Fibroblast of lung (primary cell): Measurements from ENCODE around the gene KCNE3. TPM values are rescaled to one million over a fixed set of nuclear protein-coding genes. Genes with fewer than 3 reads are reported as not detected.

Experiments
- DNase-seq, 2 donors: peaks; one replicate each; pipeline versions ENCODE4 v3.0.0 to v3.0.0-alpha.2; 2010; ENCODE audit warnings: low read depth in 2 of 2
- H2AFZ ChIP-seq: 2 replicates; pipeline ENCODE4 v1.5.1; 2012; ENCODE audit warnings: low read length, control low read depth, inconsistent platforms
- H3K27ac ChIP-seq: 2 replicates; pipeline ENCODE4 v1.5.1; 2011; ENCODE audit warnings: low read length, control low read depth; ENCODE audit not compliant: insufficient read depth
- H3K27me3 ChIP-seq: 2 replicates; pipeline ENCODE4 v1.5.1; 2011; ENCODE audit warnings: mild to moderate bottlenecking, low read length; ENCODE audit not compliant: control insufficient read depth, insufficient read depth
- H3K36me3 ChIP-seq: 2 replicates; pipeline ENCODE4 v1.5.1; 2011; ENCODE audit warnings: low read length; ENCODE audit not compliant: control insufficient read depth, insufficient read depth
- H3K4me1 ChIP-seq: 2 replicates; pipeline ENCODE4 v1.5.1; 2011; ENCODE audit warnings: low read length; ENCODE audit not compliant: control insufficient read depth, insufficient read depth; ENCODE audit errors: extremely low read depth
- H3K4me2 ChIP-seq: 2 replicates; pipeline ENCODE4 v1.5.1; 2011; ENCODE audit warnings: low read length, control low read depth; ENCODE audit not compliant: insufficient read depth; ENCODE audit errors: extremely low read depth
- H3K4me3 ChIP-seq, 4 experiments: fragments of 200-600 bp in 1 of 4; sonication (generic) in 1 of 4; replicated peaks in 1 of 4; 2 replicates each; pipeline ENCODE4 v1.5.1; 2011 to 2016; ENCODE audit warnings: low read length in 4 of 4, low read depth in 3 of 4, mild to moderate bottlenecking in 3 of 4, control low read depth in 2 of 4, inconsistent platforms in 1 of 4, mixed read lengths in 1 of 4; ENCODE audit not compliant: insufficient read depth in 1 of 4; ENCODE audit errors: control extremely low read depth in 1 of 4
- H3K79me2 ChIP-seq: 2 replicates; pipeline ENCODE4 v1.5.1; 2012; ENCODE audit warnings: mild to moderate bottlenecking, low read length, inconsistent platforms; ENCODE audit not compliant: control insufficient read depth, insufficient read depth
- H3K9ac ChIP-seq: 2 replicates; pipeline ENCODE4 v1.5.1; 2011; ENCODE audit warnings: mild to moderate bottlenecking, low read length, control low read depth; ENCODE audit not compliant: insufficient read depth
- H3K9me3 ChIP-seq: 2 replicates; pipeline ENCODE4 v1.5.1; 2012; ENCODE audit warnings: low read depth, low read length; ENCODE audit not compliant: control insufficient read depth, insufficient read depth
- H4K20me1 ChIP-seq: 2 replicates; pipeline ENCODE4 v1.5.1; 2011; ENCODE audit warnings: low read length; ENCODE audit not compliant: control insufficient read depth, insufficient read depth; ENCODE audit errors: extremely low read depth
- EZH2 ChIP-seq: IDR thresholded peaks from 2 replicates; pipeline ENCODE4 v1.5.1; 2012; ENCODE audit warnings: low read length, control low read depth, mild to moderate bottlenecking; ENCODE audit errors: missing control alignments
- polyA plus RNA-seq, 2 donors: library from polyadenylated mRNA; depleted of rRNA in 1 of 2; stranded (reverse) in 1 of 2; unstranded in 1 of 2; fragments of >200 nt; gene quantifications; 2 replicates each; pipeline ENCODE4 v1.2.1, GENCODE V29; 2011 to 2012; ENCODE audit warnings: missing spikeins in 1 of 2
- total RNA-seq: library from RNA; depleted of rRNA; stranded (reverse); fragments of >200 nt; gene quantifications from 2 replicates; pipeline ENCODE4 v1.2.1, GENCODE V29; 2014
- TF ChIP-seq, protein P1 (sequence below), 2 donors: IDR thresholded peaks in 1 of 2; conservative IDR thresholded peaks in 1 of 2; 1 replicate in 1 of 2; 2 replicates in 1 of 2; pipeline ENCODE4 v1.5.1; 2011 to 2012; ENCODE audit warnings: low read length in 2 of 2, control low read depth in 1 of 2, inconsistent platforms in 1 of 2, low read depth in 1 of 2, mild to moderate bottlenecking in 1 of 2

The KCNE3 gene
- total and polyA plus RNA-seq, 2 donors (not counting 1 experiment from before 2014, with no cell fraction given) = 0.25 to 6.4 TPM

DNA sequence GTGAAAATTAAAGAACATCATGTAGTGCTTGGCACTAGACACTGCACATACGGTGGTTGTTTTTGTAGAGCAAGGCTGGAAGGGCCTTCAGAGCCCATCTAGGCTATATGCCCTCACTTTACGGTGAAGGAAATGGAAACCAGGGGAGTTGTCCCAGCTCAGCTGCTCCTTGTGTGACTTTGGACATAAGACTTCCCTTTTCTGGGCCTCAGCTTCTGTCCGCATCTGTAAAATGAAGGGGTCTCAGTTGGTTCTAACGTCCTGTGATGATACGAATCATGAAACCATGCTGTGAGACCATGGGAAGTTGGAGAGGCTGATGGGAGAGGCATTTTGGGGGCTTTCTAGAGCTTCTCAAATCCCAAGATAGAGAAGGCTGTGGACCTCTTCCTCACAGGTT lies 4.7 kb downstream of the KCNE3 start:
- no peak for TF ChIP-seq EZH2
- TF ChIP-seq, protein P1, sequence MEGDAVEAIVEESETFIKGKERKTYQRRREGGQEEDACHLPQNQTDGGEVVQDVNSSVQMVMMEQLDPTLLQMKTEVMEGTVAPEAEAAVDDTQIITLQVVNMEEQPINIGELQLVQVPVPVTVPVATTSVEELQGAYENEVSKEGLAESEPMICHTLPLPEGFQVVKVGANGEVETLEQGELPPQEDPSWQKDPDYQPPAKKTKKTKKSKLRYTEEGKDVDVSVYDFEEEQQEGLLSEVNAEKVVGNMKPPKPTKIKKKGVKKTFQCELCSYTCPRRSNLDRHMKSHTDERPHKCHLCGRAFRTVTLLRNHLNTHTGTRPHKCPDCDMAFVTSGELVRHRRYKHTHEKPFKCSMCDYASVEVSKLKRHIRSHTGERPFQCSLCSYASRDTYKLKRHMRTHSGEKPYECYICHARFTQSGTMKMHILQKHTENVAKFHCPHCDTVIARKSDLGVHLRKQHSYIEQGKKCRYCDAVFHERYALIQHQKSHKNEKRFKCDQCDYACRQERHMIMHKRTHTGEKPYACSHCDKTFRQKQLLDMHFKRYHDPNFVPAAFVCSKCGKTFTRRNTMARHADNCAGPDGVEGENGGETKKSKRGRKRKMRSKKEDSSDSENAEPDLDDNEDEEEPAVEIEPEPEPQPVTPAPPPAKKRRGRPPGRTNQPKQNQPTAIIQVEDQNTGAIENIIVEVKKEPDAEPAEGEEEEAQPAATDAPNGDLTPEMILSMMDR (conservative IDR thresholded peaks at IDR 0.05 in 1 of 2, IDR thresholded peaks at IDR 0.05 in 1 of 2; ENCODE audit: low read depth in 1 of 2, low read length in 2 of 2) = no peak
- Histone ChIP-seq H3K9ac (no peak overlapping the region), H2AFZ (no peak overlapping the region), H3K4me2 (no peak overlapping the region), H3K4me3 (no peak overlapping the region), H3K36me3 (no peaks in the 10 kb centered on the region), H3K79me2 (no peaks in the 10 kb centered on the region), H3K4me1 (no peaks in the 10 kb centered on the region), H3K27ac (no peak overlapping the region), H3K27me3 (peaks cover 21% of the 10 kb centered on the region), H4K20me1 (no peaks in the 10 kb centered on the region), H3K9me3 (no peaks in the 10 kb centered on the region)
- no peak for DNase-seq

- TF ChIP-seq, protein P1 (conservative IDR thresholded peaks at IDR 0.05 in 1 of 2, IDR thresholded peaks at IDR 0.05 in 1 of 2; ENCODE audit: low read depth in 1 of 2, low read length in 2 of 2) = no peak
- no peak for TF ChIP-seq EZH2
- Histone ChIP-seq H4K20me1 (no peaks in the 10 kb centered on the region), H3K4me2 (no peak overlapping the region), H3K9ac (no peak overlapping the region), H3K36me3 (no peaks in the 10 kb centered on the region), H3K79me2 (no peaks in the 10 kb centered on the region), H3K4me1 (no peaks in the 10 kb centered on the region), H3K27me3 (peaks cover 21% of the 10 kb centered on the region), H2AFZ (no peak overlapping the region), H3K4me3 (peak overlapping the region in 1 of 4 experiments; percentile 28), H3K9me3 (no peaks in the 10 kb centered on the region), H3K27ac (no peak overlapping the region)
- DNase-seq = peak in 1 of 2 donors; percentile 61
Observed at GRCh38 chr11:74462009-74462408, 5.3 kb downstream of the KCNE3 start.

DNA sequence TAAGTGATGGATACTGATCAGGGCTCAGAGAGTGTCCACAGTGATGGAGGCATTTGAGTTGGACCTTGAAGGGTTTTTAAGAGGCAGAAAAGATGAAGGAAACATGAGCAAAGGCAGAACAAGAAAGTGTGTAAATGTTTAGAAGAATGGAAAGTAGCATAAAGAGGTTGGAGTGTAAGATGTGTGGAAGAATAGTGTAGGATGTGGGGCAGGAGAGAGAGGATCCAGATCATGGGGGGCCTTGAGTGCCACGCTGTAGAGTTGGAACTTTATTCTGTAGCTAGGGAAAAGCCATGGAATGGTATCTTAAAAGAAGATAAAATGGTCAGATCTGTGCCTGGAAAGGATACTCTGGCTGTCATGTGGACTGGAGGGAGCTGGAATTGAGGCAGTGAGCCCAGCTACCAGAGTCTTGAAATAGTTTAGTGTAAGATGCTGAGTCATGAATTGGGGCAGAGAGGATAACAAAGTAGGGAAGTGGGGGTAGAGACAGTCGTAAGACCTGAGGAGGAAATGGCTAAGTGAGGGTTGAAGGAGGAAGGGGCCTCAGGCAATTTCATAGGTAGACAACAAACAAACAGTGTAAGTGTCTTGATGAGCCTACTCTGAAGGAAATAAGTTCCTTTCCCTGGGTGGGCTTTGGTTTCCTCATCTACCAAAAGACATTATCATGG lies 6.7 kb downstream of the KCNE3 start:
- no peaks in the 10 kb centered on the region for H4K20me1 ChIP-seq
- H3K4me2 ChIP-seq = no peak overlapping the region
- H2AFZ ChIP-seq = no peak overlapping the region
- no peaks in the 10 kb centered on the region for H3K36me3 ChIP-seq
- H3K9me3 ChIP-seq = no peaks in the 10 kb centered on the region
- H3K27me3 ChIP-seq = peaks cover 11% of the 10 kb centered on the region
- no peaks in the 10 kb centered on the region for H3K4me1 ChIP-seq
- no peak overlapping the region for H3K9ac ChIP-seq
- DNase-seq = peak; percentile 38 to 43
- H3K79me2 ChIP-seq = no peaks in the 10 kb centered on the region
- TF ChIP-seq, protein P1 (conservative IDR thresholded peaks at IDR 0.05 in 1 of 2, IDR thresholded peaks at IDR 0.05 in 1 of 2; ENCODE audit: low read depth in 1 of 2, low read length in 2 of 2) = no peak
- no peak for TF ChIP-seq EZH2
- H3K27ac ChIP-seq = no peak overlapping the region
- H3K4me3 ChIP-seq = no peak overlapping the region
